GM18526 (cell line): ENCODE results near the gene RAB42.

Experiments
- POLR2A ChIP-seq: IDR thresholded peaks from 3 replicates; pipeline ENCODE4 v1.6.1; 2011; ENCODE audit not compliant: insufficient read length; ENCODE audit errors: extremely low read depth

Gene RAB42

DNA sequence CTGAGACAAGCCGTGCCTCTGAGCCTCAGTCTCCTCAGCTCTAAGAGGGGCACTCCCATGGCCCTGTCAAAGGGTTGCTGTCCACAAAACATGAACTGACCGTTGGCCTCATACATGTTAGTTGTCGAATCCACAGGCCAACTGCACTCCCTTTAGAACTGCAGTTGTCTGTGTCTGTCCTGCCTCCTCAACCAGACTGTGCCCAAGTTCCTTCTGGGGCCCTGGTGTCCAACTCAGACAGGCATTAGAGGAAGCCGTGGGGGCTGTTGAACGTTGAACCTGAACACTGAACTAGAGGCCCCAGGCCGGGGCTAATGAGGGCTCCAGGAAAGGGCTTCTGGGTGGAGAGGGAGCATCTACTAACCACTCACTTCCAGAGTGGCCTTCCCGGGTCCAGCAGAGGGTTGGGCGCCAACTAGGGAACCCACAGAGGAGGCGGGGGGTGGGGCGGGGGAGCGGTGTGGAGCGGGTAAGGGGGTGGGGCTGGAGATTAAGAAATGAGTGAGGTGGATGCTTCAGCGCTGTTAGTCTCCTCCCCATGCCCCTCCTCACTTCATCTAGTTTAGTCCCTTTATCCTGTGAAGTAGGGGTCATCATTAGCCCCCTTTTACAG is at the start of gene RAB42:
RAB42 (plus strand) TSS at position 558 of the 613 bp plus-strand sequence. CDS start 247 bp downstream, outside the sequence.
- no peak for TF ChIP-seq POLR2A

- no peak for TF ChIP-seq POLR2A
Observed at GRCh38 chr1:28545246-28545628, 46.8 kb upstream of the RAB42 start.

DNA sequence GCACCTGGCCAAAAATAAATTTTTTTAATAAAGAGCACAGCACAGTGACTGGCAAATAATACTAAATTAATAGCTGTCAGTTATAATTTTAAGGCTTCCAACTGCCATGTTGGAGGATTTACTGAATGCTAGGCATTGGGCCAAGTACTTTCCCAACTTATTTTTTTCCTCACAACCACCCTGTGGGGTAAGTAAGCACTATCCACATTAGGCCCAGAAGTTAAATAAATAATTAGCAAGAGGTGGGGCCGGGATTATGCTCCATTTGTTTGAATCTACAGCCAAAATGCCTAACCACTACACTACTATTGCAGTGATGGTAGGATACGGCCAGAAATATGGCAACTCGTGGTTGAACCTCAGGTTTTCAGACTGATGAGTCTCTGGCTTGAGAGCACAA is 43.7 kb upstream of the RAB42 start:
- no peak for TF ChIP-seq POLR2A

DNA sequence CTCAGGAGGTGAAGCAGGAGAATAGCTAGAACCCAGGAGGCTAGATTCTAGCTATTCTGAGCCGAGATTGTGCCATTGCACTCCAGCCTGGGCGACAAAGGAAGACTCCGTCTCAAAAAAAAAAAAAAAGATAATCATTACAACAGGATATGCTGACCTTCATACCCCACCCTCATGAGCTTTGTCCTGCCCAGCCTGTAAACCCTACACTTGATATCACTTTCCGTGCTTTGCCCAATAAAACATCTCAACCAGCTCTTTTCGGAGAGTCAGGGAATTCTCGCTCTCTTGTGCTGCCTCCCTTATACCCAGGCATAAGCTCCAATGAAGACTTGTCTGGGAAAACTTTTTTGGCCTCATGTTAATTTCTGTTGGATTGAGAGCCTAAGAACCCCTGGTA is 40.7 kb upstream of the RAB42 start:
- TF ChIP-seq POLR2A = no peak

DNA sequence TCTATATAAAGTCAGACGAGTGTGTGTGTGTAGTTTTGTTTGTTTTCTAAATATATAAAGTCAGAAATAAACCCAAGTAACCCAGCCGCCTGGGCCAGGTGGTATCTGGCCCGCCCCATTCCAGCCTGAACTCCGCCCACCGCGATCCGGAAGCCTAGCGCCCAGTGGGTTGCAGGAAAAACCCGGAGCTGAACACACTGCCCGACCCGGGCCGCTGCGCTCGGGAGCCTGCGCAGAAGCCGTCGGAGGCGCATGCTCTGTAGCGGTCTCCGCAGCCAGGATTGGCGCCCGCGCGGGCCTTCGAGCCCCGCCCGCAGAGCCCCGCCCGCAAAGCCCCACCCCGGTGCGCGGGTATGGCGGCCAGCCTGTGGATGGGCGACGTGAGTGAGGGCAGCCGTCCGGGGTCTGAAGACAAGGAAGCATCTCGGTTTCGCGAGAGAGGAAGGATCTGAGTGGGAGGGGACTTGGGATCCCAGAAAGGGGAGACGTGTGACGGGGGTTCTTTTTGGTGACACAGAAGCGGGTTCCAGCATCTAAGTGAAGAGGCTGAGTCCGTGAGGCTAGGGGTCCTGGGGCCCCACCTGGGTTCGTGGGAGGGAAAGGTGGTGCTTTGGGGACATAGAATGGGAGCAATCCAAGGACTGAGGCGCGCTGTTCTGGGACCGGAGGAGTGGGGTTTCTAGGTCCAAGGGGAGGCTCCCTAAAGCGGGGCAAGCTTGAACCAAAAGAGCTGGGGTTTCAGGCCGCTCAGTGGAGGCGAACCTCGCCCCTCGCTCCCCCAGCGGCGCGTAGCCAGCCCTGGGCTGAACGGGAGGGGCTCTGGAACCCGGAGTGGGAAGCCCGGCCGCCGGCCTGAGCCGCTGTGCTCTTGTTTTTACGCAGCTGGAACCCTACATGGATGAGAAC is 39.1 kb upstream of the RAB42 start, which contains the start of gene TRNAU1AP:
TRNAU1AP (plus strand) TSS at position 328 of the 906 bp plus-strand sequence; CDS start at position 354, 26 bp downstream.
- peak; percentile 82 for TF ChIP-seq POLR2A

- no peak for TF ChIP-seq POLR2A
Observed at GRCh38 chr1:28560886-28561285, 31.2 kb upstream of the RAB42 start.

GRCh38 chr1:28564310-28564709 is 27.8 kb upstream of the RAB42 start:
- no peak for TF ChIP-seq POLR2A

DNA sequence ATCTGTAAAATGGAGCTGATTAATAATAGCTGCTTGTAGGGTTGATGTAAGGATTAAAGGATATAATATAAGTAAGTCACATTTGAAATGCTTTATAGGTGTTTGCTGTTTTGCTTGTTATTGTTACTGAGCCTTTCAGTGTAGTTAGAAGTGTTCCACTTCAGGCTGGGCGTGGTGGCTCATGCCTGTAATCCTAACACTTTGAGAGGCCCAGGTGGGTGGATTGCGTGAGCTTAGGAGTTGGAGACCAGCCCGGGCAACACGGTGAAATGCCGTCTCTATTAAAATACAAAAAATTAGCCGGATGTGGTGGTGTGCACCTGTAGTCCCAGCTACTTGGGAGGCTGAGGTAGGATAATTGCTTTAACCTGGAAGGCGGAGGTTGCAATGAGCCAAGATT is 27.0 kb upstream of the RAB42 start:
- TF ChIP-seq POLR2A = no peak

DNA sequence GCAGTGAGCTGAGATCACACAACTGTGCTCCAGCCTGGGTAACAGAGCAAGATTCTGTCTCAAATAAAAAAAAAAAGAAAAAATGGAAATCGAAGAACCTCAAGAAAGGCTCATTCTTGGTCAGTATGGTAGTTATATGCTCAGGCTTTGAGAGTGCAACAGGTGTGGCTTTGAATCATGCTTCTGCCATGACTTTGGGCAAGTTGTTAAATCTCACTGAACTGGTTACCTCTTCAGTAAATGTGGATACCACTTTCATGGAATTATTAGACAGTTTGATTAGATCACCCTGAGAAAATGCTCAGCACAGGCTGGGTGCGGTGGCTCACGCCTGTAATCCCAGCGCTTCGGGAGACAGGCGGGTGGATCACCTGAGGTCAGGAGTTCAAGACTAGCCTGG is 26.3 kb upstream of the RAB42 start:
- TF ChIP-seq POLR2A = no peak

DNA sequence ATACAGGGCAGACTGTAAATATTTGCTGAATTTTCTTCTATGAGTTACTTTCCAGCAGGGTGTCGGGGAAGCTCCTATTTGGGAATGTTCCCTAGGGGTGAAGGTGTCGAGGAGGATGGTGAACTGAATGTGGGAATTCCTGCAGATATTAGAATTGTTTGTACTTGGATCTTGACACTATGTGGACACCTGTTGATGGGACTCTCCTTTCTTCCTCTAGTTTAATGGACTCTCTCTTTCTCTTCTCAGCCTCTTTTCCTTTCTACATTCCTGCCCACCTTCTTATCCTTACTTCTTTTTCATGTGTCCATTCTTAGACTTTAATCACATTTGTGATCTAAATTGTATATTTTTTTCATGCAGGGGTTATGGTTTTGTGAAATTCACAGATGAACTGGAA is 25.1 kb upstream of the RAB42 start:
- no peak for TF ChIP-seq POLR2A

- TF ChIP-seq POLR2A = no peak
Observed at GRCh38 chr1:28571911-28572310, 20.2 kb upstream of the RAB42 start.

DNA sequence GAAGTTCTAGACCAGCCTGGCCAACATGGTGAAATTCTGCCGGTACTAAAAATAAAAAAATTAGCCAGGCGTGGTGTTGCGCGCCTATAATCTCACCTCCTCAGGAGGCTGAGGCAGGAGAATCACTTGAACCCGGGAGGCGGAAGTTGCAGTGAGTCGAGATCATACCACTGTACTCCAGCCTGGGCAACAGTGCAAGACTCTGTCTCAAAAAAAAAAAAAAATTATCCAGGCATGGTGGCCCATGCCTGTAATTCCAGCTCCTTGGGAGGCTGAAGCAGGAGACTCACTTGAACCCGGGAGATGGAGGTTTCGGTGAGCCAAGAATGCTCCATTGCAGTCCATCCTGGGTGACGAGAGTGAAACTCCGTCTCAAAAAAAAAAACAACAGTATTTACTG is 18.5 kb upstream of the RAB42 start:
- no peak for TF ChIP-seq POLR2A

- TF ChIP-seq POLR2A = peak; percentile 53
Observed at GRCh38 chr1:28577052-28577678, 14.9 kb upstream of the RAB42 start.

GRCh38 chr1:28577738-28578536 is 14.1 kb upstream of the RAB42 start:
- TF ChIP-seq POLR2A = peak; percentile 22

- no peak for TF ChIP-seq POLR2A
Observed at GRCh38 chr1:28578696-28579218, 13.3 kb upstream of the RAB42 start.
